GM18511 (cell line): ENCODE data around the gene FA2H.
"Not testable (repeated sequence)": the region's sequence is repeated elsewhere in the genome, so short reads cannot be mapped to it uniquely, and the experiment has no call there.

Experiments
- ATAC-seq: cut with Tn5 transposase; IDR thresholded peaks from one replicate; pipeline ENCODE4 v1.9.1; 2021; ENCODE audit warnings: mild to moderate bottlenecking, moderate library complexity; ENCODE audit not compliant: unreplicated experiment

The FA2H gene

DNA sequence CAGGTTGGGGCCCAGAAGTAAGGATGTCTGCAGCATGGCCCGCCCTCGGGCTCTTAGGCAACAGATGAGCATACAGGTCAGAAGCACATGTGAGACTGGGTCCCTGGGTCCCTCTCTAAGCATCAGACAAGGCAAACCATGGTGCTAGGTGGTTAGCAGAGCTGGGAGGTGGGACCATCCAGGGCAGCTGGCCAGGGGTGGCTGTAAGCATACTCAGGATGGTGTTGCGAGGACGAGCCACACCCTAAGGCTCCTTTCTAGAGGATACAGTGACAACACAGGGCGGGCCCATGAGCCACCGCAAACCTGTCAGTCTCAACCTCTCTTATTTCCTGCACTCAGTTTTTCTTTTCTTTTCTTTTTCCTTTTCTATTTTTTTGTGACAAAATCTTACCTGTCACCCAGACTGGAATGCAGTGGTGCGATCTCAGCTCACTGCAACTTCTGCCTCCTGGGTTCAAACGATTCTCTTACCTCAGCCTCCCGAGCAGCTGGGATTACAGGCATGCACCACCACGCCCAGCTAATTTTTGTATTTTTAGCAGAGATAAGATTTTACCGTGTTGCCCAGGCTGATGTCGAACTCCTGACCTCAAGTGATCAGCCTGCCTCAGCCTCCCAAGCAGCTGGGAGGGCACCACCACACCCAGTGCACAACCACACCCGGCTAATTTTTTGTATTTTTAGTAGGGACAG is 3.6 kb downstream of the FA2H start:
- ATAC-seq = no peak

GRCh38 chr16:74769586-74770190 is 4.9 kb downstream of the FA2H start:
- no peak for ATAC-seq

- ATAC-seq = no peak
These were observed 6.4 kb downstream of the FA2H start for GRCh38 chr16:74768239-74768638.

GRCh38 chr16:74767749-74768148 is 6.9 kb downstream of the FA2H start:
- ATAC-seq = no peak

DNA sequence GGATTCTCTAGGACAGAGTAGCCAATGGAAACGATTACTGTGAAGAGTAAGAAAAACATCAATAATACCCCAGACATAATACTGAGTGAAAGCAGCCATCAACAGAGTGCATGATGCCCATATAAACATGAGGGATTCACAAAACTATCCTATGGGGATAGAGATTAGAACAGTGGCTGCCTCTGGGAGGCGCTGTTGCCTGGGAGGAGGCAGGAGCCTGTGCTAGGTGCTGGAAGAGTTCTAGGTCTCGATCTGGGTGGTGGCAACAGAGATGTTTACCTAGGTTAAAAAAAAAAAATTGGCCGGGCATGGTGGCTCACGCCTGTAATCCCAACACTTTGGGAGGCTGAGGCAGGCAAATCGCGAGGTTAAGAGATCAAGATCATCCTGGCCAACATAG is 7.9 kb downstream of the FA2H start:
- ATAC-seq = no peak

GRCh38 chr16:74764184-74764583 is 10.4 kb downstream of the FA2H start:
- ATAC-seq = not testable (repeated sequence)

GRCh38 chr16:74761665-74762064 is 13.0 kb downstream of the FA2H start:
- no peak for ATAC-seq

DNA sequence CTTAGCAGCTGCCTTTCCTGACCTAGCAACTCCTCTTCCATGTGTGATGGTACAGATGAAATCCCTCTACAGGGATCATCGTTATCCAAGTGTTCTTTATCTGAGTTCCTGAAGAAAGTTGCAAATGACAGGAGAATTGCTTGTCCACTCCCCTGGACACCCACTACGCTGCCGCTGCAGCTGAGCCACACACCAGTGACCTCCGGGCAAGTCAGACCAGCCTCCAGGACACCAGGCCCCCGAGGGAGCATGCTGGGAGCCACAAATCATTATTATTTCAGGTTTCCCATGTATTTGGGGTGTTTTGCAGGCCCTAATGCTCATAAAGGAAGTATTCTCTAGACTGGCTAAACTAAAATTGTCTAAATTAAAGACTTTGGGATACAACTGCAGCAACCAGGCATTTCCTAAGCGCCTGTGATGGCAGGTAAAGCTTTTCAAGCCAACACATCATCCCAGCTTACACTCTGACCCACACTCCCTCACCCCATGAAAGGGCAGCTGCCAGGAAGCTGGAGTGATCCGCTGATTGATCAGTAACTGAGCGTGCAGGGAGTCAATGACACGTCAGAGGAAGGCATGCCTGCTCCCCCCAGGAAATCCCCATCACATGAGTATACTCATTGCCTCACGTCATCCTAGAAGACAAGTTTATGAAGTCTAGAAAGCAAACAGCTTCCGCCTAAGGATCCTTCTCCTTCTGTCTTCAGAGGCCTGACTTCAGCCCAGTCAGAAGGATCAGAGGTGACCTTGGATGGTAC is 14.4 kb downstream of the FA2H start:
- ATAC-seq = no peak

- no peak for ATAC-seq
These were observed 15.1 kb downstream of the FA2H start for GRCh38 chr16:74759564-74759963.

GRCh38 chr16:74758801-74759200 is 15.8 kb downstream of the FA2H start:
- ATAC-seq = no peak

- ATAC-seq = no peak
These were observed 17.3 kb downstream of the FA2H start for GRCh38 chr16:74757349-74757748.

DNA sequence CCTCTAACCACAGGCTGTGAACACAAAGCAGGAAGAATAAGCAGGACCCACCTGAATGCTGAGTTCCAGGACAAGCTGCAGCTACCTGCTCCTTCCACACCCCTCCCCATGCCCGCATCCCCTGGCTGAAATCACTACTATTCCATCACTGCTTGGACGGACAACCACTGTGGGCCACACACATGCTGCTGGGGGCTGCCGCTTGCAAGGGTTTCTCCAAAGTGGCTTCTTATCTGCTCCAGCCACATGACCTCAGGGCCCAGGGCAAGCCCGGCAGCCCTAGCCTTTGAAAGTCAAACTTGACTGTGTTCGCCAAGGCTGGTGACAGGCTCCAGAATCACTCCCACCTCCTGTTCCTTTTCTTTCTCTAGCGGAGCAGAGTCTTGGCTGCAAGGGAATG is 18.4 kb downstream of the FA2H start:
- ATAC-seq = no peak

DNA sequence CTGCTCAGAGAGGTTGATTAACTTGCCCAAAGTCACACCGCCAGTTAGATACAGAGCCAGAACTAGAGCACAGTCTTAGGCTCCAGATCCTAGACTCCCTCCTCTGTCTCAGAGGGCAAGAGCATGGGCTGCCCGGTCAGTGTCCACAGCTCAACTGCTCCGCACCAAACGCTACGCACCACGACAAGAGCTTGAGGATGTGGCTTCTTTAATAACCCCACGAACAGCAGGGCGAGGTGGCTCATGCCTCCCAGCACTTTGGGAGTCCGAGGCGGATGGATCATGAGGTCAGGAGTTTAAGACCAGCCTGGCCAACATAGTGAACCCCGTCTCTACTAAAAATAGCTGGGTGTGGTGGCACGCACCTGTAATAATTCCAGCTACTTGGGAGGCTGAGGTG is 21.4 kb downstream of the FA2H start:
- ATAC-seq = no peak

- ATAC-seq = no peak
These were observed 21.9 kb downstream of the FA2H start for GRCh38 chr16:74752756-74753155.

- ATAC-seq = no peak
These were observed 22.4 kb downstream of the FA2H start for GRCh38 chr16:74752258-74752657.

DNA sequence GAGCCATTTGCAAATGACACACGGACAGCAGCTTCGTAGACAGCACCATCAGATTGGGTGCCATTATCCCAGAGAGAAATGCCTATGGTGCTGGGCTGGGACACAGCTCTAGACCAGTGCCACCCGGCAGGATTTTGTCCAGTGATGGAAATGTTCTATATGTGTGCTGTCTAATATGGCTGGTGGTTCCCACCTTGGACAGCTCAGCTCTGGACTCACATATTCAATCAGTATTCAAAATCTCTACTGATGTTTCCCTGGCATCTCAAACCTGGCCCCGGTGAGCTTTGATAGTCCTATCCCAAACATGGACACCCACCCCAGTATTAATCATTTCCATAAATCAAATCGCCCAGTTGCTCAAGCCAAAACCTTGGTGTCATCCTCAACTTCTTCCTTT is 23.0 kb downstream of the FA2H start:
- ATAC-seq = no peak

DNA sequence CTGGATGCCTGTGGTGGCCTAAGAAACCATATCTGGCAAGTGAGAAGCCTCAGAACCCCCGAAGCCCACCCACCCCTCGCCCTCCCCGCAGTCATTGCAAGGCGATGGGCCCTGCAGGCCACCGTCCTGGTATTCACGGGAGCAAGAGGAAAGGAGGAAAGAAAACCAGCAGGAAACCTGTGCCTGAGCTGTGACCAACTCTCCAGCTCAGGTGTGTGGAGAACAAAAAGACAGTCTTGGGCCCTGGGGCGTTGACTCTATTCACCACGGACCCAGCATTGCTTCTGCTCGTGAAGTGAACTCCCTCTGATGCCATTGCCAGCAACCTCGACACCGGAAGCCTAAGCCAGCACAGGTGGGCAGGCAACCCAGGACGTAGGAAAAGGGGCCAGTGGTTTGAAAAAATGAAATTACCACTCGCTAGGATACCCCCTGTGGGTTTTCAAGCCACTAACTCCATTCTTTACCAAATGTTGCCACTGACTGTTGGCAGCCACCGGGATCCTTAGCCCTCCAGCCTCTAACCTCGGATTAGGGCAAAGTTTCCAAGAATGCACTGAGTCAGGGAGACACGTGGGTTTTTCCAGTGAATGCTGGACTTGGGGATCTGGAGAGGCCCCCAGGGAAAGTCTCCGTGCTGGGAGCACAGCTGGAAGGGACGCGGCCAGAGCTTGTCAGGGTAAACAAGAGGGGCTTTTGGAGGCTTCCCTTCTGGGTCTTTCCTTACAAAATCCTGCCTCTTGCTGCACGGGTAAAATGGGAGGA is 25.1 kb downstream of the FA2H start:
- ATAC-seq = no peak

DNA sequence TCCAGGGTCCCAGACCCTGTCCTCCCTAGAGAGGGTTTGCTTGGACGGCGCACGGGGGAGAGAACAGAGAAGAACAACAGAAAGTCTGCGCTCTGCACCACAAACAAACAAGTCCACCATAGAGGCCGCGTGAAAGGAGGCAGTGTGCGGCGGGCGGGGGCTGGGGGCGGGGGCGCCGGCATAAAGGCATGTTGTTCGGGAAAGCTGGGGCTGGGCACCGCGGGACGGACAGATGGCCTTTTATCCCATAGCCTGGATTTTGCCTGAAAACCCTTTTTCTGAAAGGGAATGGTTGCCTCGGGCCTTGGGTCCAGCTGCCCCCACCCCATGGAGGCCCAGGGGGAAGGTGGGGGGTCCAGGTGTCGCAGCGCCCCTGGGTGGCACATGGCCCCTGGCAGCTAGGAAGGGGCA is 26.0 kb downstream of the FA2H start:
- no peak for ATAC-seq

GRCh38 chr16:74747716-74748615 is 26.7 kb downstream of the FA2H start:
- no peak for ATAC-seq

DNA sequence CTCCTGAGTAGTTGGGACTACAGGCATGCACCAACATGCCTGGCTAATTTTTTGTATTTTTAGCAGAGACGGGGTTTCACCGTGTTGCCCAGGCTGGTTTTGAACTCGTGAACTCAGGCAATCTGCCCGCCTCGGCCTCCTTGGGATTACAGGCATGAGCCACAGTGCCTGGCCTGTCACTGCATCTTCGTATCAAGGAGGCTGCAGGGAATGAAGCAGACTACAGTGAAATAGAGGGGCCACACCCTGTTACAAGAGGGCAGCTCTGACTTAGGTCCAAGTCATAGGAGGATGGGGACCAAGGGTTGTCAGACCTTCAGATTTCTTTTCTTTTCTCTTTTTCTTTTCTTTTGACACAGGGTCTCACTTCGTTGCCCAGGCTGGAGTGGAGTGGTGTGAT is 28.7 kb downstream of the FA2H start:
- no peak for ATAC-seq
